IMR-90 (cell line): ENCODE measurements around the gene CFAP161. TPM values are rescaled to one million over a fixed set of nuclear protein-coding genes. Genes with fewer than 3 reads are reported as not detected.

Experiments
- ATAC-seq: fragments of 200-7000 bp; cut with Tn5 transposase; 2 replicates; pipeline ENCODE4 v1.9.1; 2020; ENCODE audit warnings: low read depth, mild to moderate bottlenecking, moderate library complexity
- BruUV-seq: library from RNA; stranded (reverse); fragments of 400-500 nt; replicated peaks from 2 replicates; lab custom pipeline; 2021; lab: Mats Ljungman, UMichigan
- CTCF ChIA-PET: fragments of 300-600 bp; formaldehyde crosslinking; extraction: SDS; loops from one replicate; lab custom pipeline; 2021; ENCODE audit warnings: antibody characterized with exemption; lab: Yijun Ruan, JAX
- POLR2A ChIA-PET: fragments of 300-600 bp; sonication (Branson Sonifier 250); formaldehyde crosslinking; loops from one replicate; lab custom pipeline; 2022; ENCODE audit warnings: antibody characterized with exemption; ENCODE audit not compliant: unreplicated experiment; lab: Charles Lee
- DNase-seq: peaks from one replicate; pipeline ENCODE4 v3.0.0; 2013
- H2AFZ ChIP-seq: replicated peaks from 2 replicates; pipeline ENCODE3; 2013; ENCODE audit warnings: low read length, mild to moderate bottlenecking; ENCODE audit not compliant: poor library complexity
- H2AK5ac ChIP-seq: 2 replicates; pipeline ENCODE4 v1.6.1; 2013; ENCODE audit warnings: low read depth, low read length, inconsistent platforms
- H2AK9ac ChIP-seq: replicated peaks from 2 replicates; pipeline ENCODE3; 2013; ENCODE audit warnings: mild to moderate bottlenecking, low read depth, low read length, moderate library complexity; ENCODE audit not compliant: poor library complexity
- H2BK120ac ChIP-seq: 2 replicates; pipeline ENCODE4 v1.6.1; 2013; ENCODE audit warnings: low read depth, low read length, inconsistent platforms
- H2BK15ac ChIP-seq: 3 replicates; pipeline ENCODE4 v1.6.1; 2013; ENCODE audit warnings: low read depth, low read length, inconsistent platforms
- H2BK20ac ChIP-seq: 2 replicates; pipeline ENCODE4 v1.6.1; 2013; ENCODE audit warnings: low read depth, mild to moderate bottlenecking, inconsistent platforms, low read length, moderate library complexity
- H2BK5ac ChIP-seq: 2 replicates; pipeline ENCODE4 v1.6.1; 2013; ENCODE audit warnings: mild to moderate bottlenecking, low read depth, low read length, inconsistent platforms; ENCODE audit not compliant: poor library complexity, severe bottlenecking
- H3K14ac ChIP-seq: replicated peaks from 2 replicates; pipeline ENCODE4 v1.6.1; 2013; ENCODE audit warnings: low read depth, low read length, inconsistent platforms
- H3K18ac ChIP-seq: 2 replicates; pipeline ENCODE4 v1.6.1; 2013; ENCODE audit warnings: low read depth, low read length, control low read depth
- H3K23ac ChIP-seq: 2 replicates; pipeline ENCODE4 v1.6.1; 2013; ENCODE audit warnings: low read depth, low read length, inconsistent platforms
- H3K27ac ChIP-seq: 2 replicates; pipeline ENCODE4 v1.5.1; 2013; ENCODE audit warnings: mild to moderate bottlenecking, control low read depth, low read length; ENCODE audit not compliant: insufficient read depth
- H3K27me3 ChIP-seq: 2 replicates; pipeline ENCODE4 v1.6.1; 2013; ENCODE audit warnings: low read length; ENCODE audit not compliant: control insufficient read depth, insufficient read depth
- H3K36me3 ChIP-seq: 2 replicates; pipeline ENCODE4 v1.6.1; 2013; ENCODE audit warnings: low read length, mixed read lengths; ENCODE audit not compliant: control insufficient read depth, insufficient read depth
- H3K4ac ChIP-seq: 2 replicates; pipeline ENCODE4 v1.6.1; 2013; ENCODE audit warnings: low read depth, low read length, inconsistent platforms
- H3K4me1 ChIP-seq: 2 replicates; pipeline ENCODE4 v1.6.1; 2013; ENCODE audit warnings: low read length, mixed read lengths; ENCODE audit not compliant: control insufficient read depth, insufficient read depth
- H3K4me2 ChIP-seq: 2 replicates; pipeline ENCODE4 v1.6.1; 2013; ENCODE audit warnings: low read depth, mild to moderate bottlenecking, control low read depth, low read length, moderate library complexity
- H3K4me3 ChIP-seq: 2 replicates; pipeline ENCODE4 v1.5.1; 2013; ENCODE audit warnings: low read depth, mild to moderate bottlenecking, control low read depth, low read length, moderate library complexity; ENCODE audit not compliant: insufficient read depth
- H3K56ac ChIP-seq: 2 replicates; pipeline ENCODE4 v1.6.1; 2013; ENCODE audit warnings: low read length, inconsistent platforms; ENCODE audit not compliant: insufficient read depth; ENCODE audit errors: extremely low read depth
- H3K79me1 ChIP-seq, 2 experiments: 2 replicates each; pipeline ENCODE4 v1.6.1; 2013; ENCODE audit warnings: low read length in 2 of 2, inconsistent platforms in 1 of 2, low read depth in 1 of 2
- H3K9ac ChIP-seq: 2 replicates; pipeline ENCODE4 v1.6.1; 2013; ENCODE audit warnings: low read depth, low read length, control low read depth
- H3K9me1 ChIP-seq: 2 replicates; pipeline ENCODE4 v1.6.1; 2013; ENCODE audit warnings: low read length, inconsistent platforms; ENCODE audit not compliant: insufficient read depth
- H3K9me3 ChIP-seq: 2 replicates; pipeline ENCODE4 v1.6.1; 2013; ENCODE audit warnings: low read length; ENCODE audit not compliant: control insufficient read depth, insufficient read depth
- H4K20me1 ChIP-seq: 2 replicates; pipeline ENCODE4 v1.6.1; 2013; ENCODE audit warnings: low read length, inconsistent platforms; ENCODE audit not compliant: insufficient read depth
- H4K5ac ChIP-seq: 2 replicates; pipeline ENCODE4 v1.6.1; 2013; ENCODE audit warnings: mild to moderate bottlenecking, low read depth, low read length, control low read depth
- H4K8ac ChIP-seq, 2 experiments: 2 replicates each; pipeline ENCODE4 v1.6.1; 2013; ENCODE audit warnings: low read depth in 2 of 2, low read length in 2 of 2, control low read depth in 1 of 2, inconsistent platforms in 1 of 2
- H4K91ac ChIP-seq: 2 replicates; pipeline ENCODE4 v1.6.1; 2013; ENCODE audit warnings: low read depth, low read length, inconsistent platforms; ENCODE audit not compliant: insufficient read depth
- CEBPB ChIP-seq: IDR thresholded peaks from 2 replicates; pipeline ENCODE4 v1.6.1; 2012; ENCODE audit warnings: low read depth, low read length, improper control_type of control experiment
- CTCF ChIP-seq: conservative IDR thresholded peaks from 2 replicates; pipeline ENCODE4 v1.5.1; 2012; ENCODE audit warnings: mild to moderate bottlenecking, low read depth, low read length, improper control_type of control experiment
- FOS ChIP-seq: fragments of 150-350 bp; IDR thresholded peaks from 2 replicates; pipeline ENCODE4 v1.6.1; 2016; ENCODE audit warnings: low read depth, low read length
- MAFK ChIP-seq: IDR thresholded peaks from 2 replicates; pipeline ENCODE4 v1.6.1; 2012; ENCODE audit warnings: low read depth, low read length, improper control_type of control experiment
- MXI1 ChIP-seq: IDR thresholded peaks from 2 replicates; pipeline ENCODE4 v1.6.1; 2012; ENCODE audit warnings: low read depth, mild to moderate bottlenecking, low read length, moderate library complexity, borderline replicate concordance
- NFE2L2 ChIP-seq: fragments of 150-350 bp; IDR thresholded peaks from 2 replicates; pipeline ENCODE4 v1.6.1; 2016; ENCODE audit warnings: low read depth, mild to moderate bottlenecking, low read length
- RFX5 ChIP-seq: IDR thresholded peaks from 2 replicates; pipeline ENCODE4 v1.8.0; 2012; ENCODE audit warnings: low read depth, mild to moderate bottlenecking, low read length, moderate library complexity
- USF2 ChIP-seq: fragments of 150-350 bp; IDR thresholded peaks from 2 replicates; pipeline ENCODE4 v1.6.1; 2017; ENCODE audit warnings: mild to moderate bottlenecking, antibody characterized with exemption, low read length, low read depth
- WGBS, 2 experiments: methylation state at CpG; one replicate each; pipeline versions ENCODE4 v1.1.5 to v1.1.7; 2013; ENCODE audit warnings: missing lambda C conversion rate in 2 of 2; ENCODE audit not compliant: insufficient read length in 1 of 2; ENCODE audit errors: extremely low coverage in 2 of 2; 5-methylcytosine and 5-hydroxymethylcytosine counted together
- dilution Hi-C: fragments of 300-500 bp; cut with HindIII; formaldehyde crosslinking; loops from one replicate; pipeline ENCODE4 v1.14.3; 2018; ENCODE audit warnings: low sequenced_read_pairs; ENCODE audit not compliant: unreplicated experiment
- in situ Hi-C: fragments of 300-500 bp; cut with MboI; formaldehyde crosslinking; loops from 3 replicates; pipeline ENCODE4 v1.14.3; 2019; ENCODE audit warnings: low sequenced_read_pairs, inconsistent platforms, mixed read lengths
- intact Hi-C: fragments of 100-400 bp; cut with micrococcal nuclease; formaldehyde crosslinking; loops from 2 replicates; pipeline ENCODE4 v1.10.0; 2022
- polyA plus RNA-seq, 3 experiments: library from polyadenylated mRNA; depleted of rRNA; stranded (reverse); fragments of >200 nt; gene quantifications; 2 replicates each; pipeline ENCODE4 v1.2.3, GENCODE V29; 2012; ENCODE audit warnings: low replicate concordance in 1 of 3
- total RNA-seq: library from RNA; depleted of rRNA; stranded (reverse); fragments of >200 nt; gene quantifications from 2 replicates; pipeline ENCODE4 v1.2.3, GENCODE V29; 2012

CFAP161 gene
- total and polyA plus RNA-seq, 2 of the 4 experiments (the other 2 are of a cell fraction) = not detected

- no peaks in the 10 kb centered on the region; the same call in 1 of the 2 replicates for H3K27me3 ChIP-seq
- 0 out of 2 replicates have a peak, but pooled peaks cover 2% of the 10 kb centered on the region for H3K9me1 ChIP-seq
- H2BK15ac ChIP-seq = no peak overlapping the region
- no peak overlapping the region for H2BK5ac ChIP-seq
- H2BK20ac ChIP-seq = no peak overlapping the region
- peak; percentile 24 for ATAC-seq
- no peak overlapping the region for H3K4me3 ChIP-seq
- no peak overlapping the region for H3K23ac ChIP-seq
- no peak overlapping the region for H3K4ac ChIP-seq
- H3K14ac ChIP-seq = no peak overlapping the region
- intact Hi-C loops (no loop called here), in situ Hi-C loops (no loop called here), dilution Hi-C loops (no loop called here)
- H2BK120ac ChIP-seq = no peak overlapping the region
- peaks cover 2% of the 10 kb centered on the region for H3K4me1 ChIP-seq
- POLR2A ChIA-PET = no interaction called here
- no peaks in the 10 kb centered on the region for H4K20me1 ChIP-seq
- CTCF ChIA-PET = no interaction called here
- H3K4me2 ChIP-seq = no peak overlapping the region
- H2AK9ac ChIP-seq = no peak overlapping the region
- no peak overlapping the region for H3K9ac ChIP-seq
- no peaks in the 10 kb centered on the region for H3K9me3 ChIP-seq
- WGBS, 2 experiments = 60% methylated on average over 1 of the region's 5 CpGs; no CpG with 5 or more reads in 1 of the 2 experiments
- BruUV-seq = no TSS peak
- H3K27ac ChIP-seq = no peak overlapping the region
- no peaks in the 10 kb centered on the region for H3K36me3 ChIP-seq
- H4K5ac ChIP-seq = no peak overlapping the region
- TF ChIP-seq USF2 = no peak
- TF ChIP-seq CEBPB = 0 out of 2 replicates have a peak, but pooled peaks have one; percentile 2
- TF ChIP-seq FOS = no peak
- TF ChIP-seq RFX5 = no peak
- no peak for TF ChIP-seq NFE2L2
- no peak for TF ChIP-seq CTCF
- no peak for TF ChIP-seq MAFK
- TF ChIP-seq MXI1 = no peak
- H3K56ac ChIP-seq = no peak overlapping the region
- no peak for DNase-seq
- H4K91ac ChIP-seq = no peak overlapping the region
- H2AFZ ChIP-seq = no peak overlapping the region
- H4K8ac ChIP-seq = no peak overlapping the region
- no peak overlapping the region for H2AK5ac ChIP-seq
- no peak overlapping the region for H3K18ac ChIP-seq
- no peaks in the 10 kb centered on the region for H3K79me1 ChIP-seq
These were observed 47.0 kb upstream of the CFAP161 start for GRCh38 chr15:81087066-81087465.
